ENCODE measurements around the gene MAPT.

- TF ChIP-seq CTCF (IDR thresholded peaks at IDR 0.05; ENCODE audit: low read depth, low read length) (no peak), POLR2A (IDR thresholded peaks at IDR 0.05; ENCODE audit: extremely low read depth, insufficient read length) (no peak), MYC (IDR thresholded peaks at IDR 0.05; ENCODE audit: low read depth, low read length) (no peak)
Measured at GRCh38 chr17:45958307-45958706, 64.0 kb downstream of the MAPT start.

Data from NB4 (cell line).